ENCODE measurements around the gene BICC1. TPM values are rescaled to one million over a fixed set of nuclear protein-coding genes. Genes with fewer than 3 reads are reported as not detected.
"Not testable (repeated sequence)": the region's sequence is repeated elsewhere in the genome, so short reads cannot be mapped to it uniquely, and the experiment has no call there.

Gene BICC1
- total RNA-seq, 6 experiments from 2014 or later, result 55.6 to 67.7 (median 64.8) TPM

GRCh38 chr10:58851606-58852005 is 338.9 kb downstream of the BICC1 start:
- no peak for TF ChIP-seq CTCF (IDR thresholded peaks at IDR 0.05)
- 0 out of 2 replicates have a peak, but pooled peaks cover 5% of the 10 kb centered on the region for H3K36me3 Mint-ChIP-seq (ENCODE audit: low read depth)
- no peak for DNase-seq
- H3K4me1 Mint-ChIP-seq (ENCODE audit: low read depth), result peaks cover 34% of the 10 kb centered on the region
- H3K27me3 Mint-ChIP-seq (ENCODE audit: insufficient read depth), result no peaks in the 10 kb centered on the region
- no peaks in the 10 kb centered on the region for H3K9me3 Mint-ChIP-seq
- H3K27ac Mint-ChIP-seq, result no peak overlapping the region
- H3K4me3 Mint-ChIP-seq, result no peak overlapping the region

- no peak for DNase-seq
- Mint-ChIP-seq H3K27ac (no peak overlapping the region), H3K9me3 (peaks cover 8% of the 10 kb centered on the region), H3K36me3 (ENCODE audit: low read depth) (peaks cover 9% of the 10 kb centered on the region), H3K4me3 (no peak overlapping the region), H3K27me3 (ENCODE audit: insufficient read depth) (no peaks in the 10 kb centered on the region), H3K4me1 (ENCODE audit: low read depth) (peaks cover 51% of the 10 kb centered on the region)
- no peak for TF ChIP-seq CTCF (IDR thresholded peaks at IDR 0.05)
Measured at GRCh38 chr10:58853668-58854067, 341.0 kb downstream of the BICC1 start.

GRCh38 chr10:58854811-58855210 is 342.1 kb downstream of the BICC1 start:
- H3K4me3 Mint-ChIP-seq, result no peak overlapping the region
- peaks cover 11% of the 10 kb centered on the region for H3K36me3 Mint-ChIP-seq (ENCODE audit: low read depth)
- TF ChIP-seq CTCF (IDR thresholded peaks at IDR 0.05), result no peak
- no peak for DNase-seq
- H3K4me1 Mint-ChIP-seq (ENCODE audit: low read depth), result peaks cover 51% of the 10 kb centered on the region
- H3K27me3 Mint-ChIP-seq (ENCODE audit: insufficient read depth), result no peaks in the 10 kb centered on the region
- peaks cover 11% of the 10 kb centered on the region for H3K9me3 Mint-ChIP-seq
- no peak overlapping the region for H3K27ac Mint-ChIP-seq

- peaks cover 11% of the 10 kb centered on the region for H3K9me3 Mint-ChIP-seq
- H3K27me3 Mint-ChIP-seq (ENCODE audit: insufficient read depth), result no peaks in the 10 kb centered on the region
- no peak for TF ChIP-seq CTCF (IDR thresholded peaks at IDR 0.05)
- H3K27ac Mint-ChIP-seq, result peak overlapping the region; percentile 90
- H3K4me1 Mint-ChIP-seq (ENCODE audit: low read depth), result peaks cover 42% of the 10 kb centered on the region
- DNase-seq, result peak; percentile 94
- H3K36me3 Mint-ChIP-seq (ENCODE audit: low read depth), result peaks cover 11% of the 10 kb centered on the region
- peak overlapping the region; percentile 70 for H3K4me3 Mint-ChIP-seq
Measured at GRCh38 chr10:58856508-58857240, 344.0 kb downstream of the BICC1 start.

- peak overlapping the region; percentile 90 for H3K27ac Mint-ChIP-seq
- H3K4me1 Mint-ChIP-seq (ENCODE audit: low read depth), result peaks cover 37% of the 10 kb centered on the region
Measured at GRCh38 chr10:58857251-58857805, 344.7 kb downstream of the BICC1 start.

GRCh38 chr10:58858123-58858522 is 345.5 kb downstream of the BICC1 start:
- Mint-ChIP-seq H3K36me3 (ENCODE audit: low read depth) (peaks cover 11% of the 10 kb centered on the region), H3K9me3 (peaks cover 11% of the 10 kb centered on the region), H3K4me1 (ENCODE audit: low read depth) (peaks cover 37% of the 10 kb centered on the region)
- H3K27me3 Mint-ChIP-seq (ENCODE audit: insufficient read depth); DNase-seq; H3K27ac Mint-ChIP-seq; H3K4me3 Mint-ChIP-seq: not testable (repeated sequence)

More at GRCh38 chr10:58857251-58857805, 344.7 kb downstream of the BICC1 start:
- DNase-seq, result no peak
- Mint-ChIP-seq H3K9me3 (peaks cover 11% of the 10 kb centered on the region), H3K4me3 (peak overlapping the region; percentile 70), H3K27me3 (ENCODE audit: insufficient read depth) (no peaks in the 10 kb centered on the region), H3K36me3 (ENCODE audit: low read depth) (peaks cover 11% of the 10 kb centered on the region)
- no peak for TF ChIP-seq CTCF (IDR thresholded peaks at IDR 0.05)
